Left renal cortex interstitium (tissue), 4 donors: ENCODE results near the gene POLL. TPM values are rescaled to one million over a fixed set of nuclear protein-coding genes. Genes with fewer than 3 reads are reported as not detected.
"Not testable (repeated sequence)": the region's sequence is repeated elsewhere in the genome, so short reads cannot be mapped to it uniquely, and the experiment has no call there.

Source experiments
- DNase-seq, 4 donors: peaks; one replicate each; pipeline ENCODE4 v3.0.0-alpha.2; 2013; ENCODE audit warnings: low read depth in 4 of 4, low spot score in 2 of 4, missing footprints in 1 of 4
- polyA plus RNA-seq, 4 donors: library from polyadenylated mRNA; unstranded; fragments of 120-200 nt; gene quantifications; one replicate each; pipeline ENCODE4 v1.2.1, GENCODE V29; 2013; ENCODE audit not compliant: insufficient read length in 4 of 4

The POLL gene
- 10 to 100 TPM; 27.8 to 45.7 (median 34.9) TPM for polyA plus RNA-seq

- DNase-seq = peak; percentile 87 to 96 (median 92)
Measured at GRCh38 chr10:101587725-101588653, at the start of gene POLL, which contains the start of gene DPCD. TSS of gene POLL (minus strand) at chr10:101588257. CDS start at chr10:101587360, 897 bp downstream. TSS of gene DPCD (plus strand) at chr10:101588321. CDS start at chr10:101588337, 16 bp downstream.

DNA sequence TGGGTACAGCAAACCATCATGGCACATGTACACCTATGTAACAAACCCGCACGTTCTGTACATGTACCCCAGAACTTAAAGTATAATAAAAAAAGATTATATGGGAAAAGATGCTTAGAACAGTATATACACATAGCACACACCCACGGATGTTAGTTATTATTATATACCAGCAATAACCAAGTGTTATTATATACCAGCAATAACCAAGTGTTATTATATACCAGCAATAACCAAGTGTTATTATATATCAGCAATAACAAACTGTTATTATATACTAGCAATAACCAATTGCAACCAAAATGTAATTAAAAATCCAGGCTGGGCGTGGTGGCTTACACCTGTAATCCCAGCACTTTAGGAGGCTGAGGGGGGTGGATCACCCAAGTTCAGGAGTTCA, 45.5 kb upstream of the POLL start:
- DNase-seq = not testable (repeated sequence)

GRCh38 chr10:101631821-101632475, 43.9 kb upstream of the POLL start:
- DNase-seq = no peak

GRCh38 chr10:101630633-101630920, 42.5 kb upstream of the POLL start:
- no peak for DNase-seq

DNA sequence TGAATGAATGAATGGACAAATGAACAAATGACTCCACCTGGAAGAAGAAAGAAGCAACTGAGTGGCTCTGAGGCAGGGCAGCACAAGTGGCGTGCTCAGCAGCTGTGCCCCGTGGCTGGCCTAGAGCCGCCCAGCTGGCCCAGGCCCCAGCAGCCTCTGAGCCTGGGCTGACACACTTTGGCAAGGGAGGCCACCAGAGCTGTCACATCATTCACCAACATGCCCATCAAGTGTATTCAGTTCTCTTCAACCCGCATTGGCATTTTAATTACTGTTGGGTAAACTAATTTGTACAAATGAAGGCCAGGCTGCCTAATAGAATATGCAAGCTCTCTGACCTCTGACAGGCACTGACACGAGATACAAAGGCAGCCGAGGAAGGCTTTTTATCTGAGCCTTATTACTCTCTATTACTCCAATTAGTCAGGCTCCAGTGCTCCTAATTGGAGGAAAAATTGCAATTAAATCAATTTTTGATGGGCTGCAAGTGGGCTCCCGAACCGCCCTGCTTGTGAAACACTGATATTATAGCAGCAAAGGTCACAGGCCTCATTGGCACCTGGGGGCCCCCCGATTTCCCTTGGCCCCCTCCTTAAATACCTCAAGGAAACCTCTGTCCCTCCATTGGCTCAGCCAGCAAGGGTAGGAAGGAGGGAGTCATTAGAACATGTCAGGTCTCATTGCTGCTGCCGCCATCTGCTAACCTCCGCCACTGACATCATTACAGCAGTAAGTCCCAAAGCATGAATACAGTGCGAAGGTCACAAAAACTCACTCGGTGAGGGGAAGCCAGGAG, 42.0 kb upstream of the POLL start:
- no peak for DNase-seq

DNA sequence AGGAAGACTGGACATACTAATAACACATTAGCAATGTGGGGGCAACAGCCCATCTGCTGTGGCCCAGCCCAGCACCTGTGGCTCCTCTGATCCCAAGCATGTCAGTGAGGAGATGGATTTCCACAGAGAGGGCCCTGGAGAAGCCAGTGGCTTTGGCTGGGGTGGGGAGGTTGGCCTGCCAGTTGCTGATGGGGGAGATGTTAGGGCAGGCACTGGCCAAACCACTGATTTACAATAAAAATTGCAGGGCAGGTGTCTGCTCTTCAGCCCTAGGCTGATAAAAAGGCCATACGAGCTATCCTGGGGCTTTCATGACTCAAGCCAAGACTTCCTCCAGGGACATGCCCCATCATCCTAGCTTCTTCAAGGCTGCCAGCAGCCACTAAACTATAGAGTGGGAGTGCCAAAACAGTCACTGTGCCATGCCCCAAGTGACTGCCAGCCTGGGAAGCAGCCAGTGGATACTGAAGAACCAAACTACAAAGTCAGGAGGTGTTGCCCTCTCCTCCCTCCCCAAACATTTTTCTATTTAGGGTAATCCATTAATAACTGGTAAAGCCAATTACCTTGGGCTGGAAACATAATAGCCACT, 37.9 kb upstream of the POLL start:
- DNase-seq = no peak

- no peak for DNase-seq
Measured at GRCh38 chr10:101624526-101625102, 36.6 kb upstream of the POLL start.

GRCh38 chr10:101623528-101623927, 35.5 kb upstream of the POLL start:
- no peak for DNase-seq

DNA sequence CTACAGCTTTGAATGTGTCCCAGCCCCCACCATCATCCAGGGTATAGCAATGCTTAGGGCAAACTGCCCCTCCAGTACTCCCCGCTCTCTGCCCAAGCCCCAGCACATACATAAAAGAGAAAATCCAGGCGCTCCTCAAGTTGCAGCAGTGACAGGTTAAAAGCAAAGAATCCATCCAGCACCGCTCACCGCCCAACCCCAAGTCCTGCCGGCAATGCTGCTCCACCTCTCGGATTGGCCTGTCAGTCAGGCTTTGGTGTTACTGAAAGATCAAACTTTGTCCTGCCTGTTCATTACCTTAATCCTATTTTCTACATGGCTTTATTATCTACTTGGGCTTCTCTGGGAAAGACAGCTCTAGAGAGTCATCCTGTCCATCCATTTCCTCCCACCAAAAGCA, 31.9 kb upstream of the POLL start:
- DNase-seq = no peak

DNA sequence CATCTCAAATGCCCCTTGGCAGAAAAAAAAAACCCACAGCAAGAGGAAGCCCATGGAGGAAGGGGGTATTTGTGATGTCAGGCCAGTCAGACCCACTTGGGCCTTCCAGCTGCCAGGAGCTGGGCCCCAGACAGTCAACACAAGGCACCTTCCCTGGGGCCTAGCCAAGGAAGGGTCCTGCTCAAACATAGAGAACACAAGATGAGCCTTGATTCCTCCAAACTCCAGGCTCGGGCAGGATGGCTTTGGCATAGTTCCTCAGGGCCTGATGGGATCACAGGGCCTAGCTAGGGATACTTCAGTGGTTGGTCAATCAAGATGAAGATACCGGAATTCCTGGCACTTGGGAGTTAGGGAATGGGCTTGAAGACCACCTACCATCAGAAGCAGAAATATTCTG, 30.8 kb upstream of the POLL start:
- DNase-seq = no peak

DNA sequence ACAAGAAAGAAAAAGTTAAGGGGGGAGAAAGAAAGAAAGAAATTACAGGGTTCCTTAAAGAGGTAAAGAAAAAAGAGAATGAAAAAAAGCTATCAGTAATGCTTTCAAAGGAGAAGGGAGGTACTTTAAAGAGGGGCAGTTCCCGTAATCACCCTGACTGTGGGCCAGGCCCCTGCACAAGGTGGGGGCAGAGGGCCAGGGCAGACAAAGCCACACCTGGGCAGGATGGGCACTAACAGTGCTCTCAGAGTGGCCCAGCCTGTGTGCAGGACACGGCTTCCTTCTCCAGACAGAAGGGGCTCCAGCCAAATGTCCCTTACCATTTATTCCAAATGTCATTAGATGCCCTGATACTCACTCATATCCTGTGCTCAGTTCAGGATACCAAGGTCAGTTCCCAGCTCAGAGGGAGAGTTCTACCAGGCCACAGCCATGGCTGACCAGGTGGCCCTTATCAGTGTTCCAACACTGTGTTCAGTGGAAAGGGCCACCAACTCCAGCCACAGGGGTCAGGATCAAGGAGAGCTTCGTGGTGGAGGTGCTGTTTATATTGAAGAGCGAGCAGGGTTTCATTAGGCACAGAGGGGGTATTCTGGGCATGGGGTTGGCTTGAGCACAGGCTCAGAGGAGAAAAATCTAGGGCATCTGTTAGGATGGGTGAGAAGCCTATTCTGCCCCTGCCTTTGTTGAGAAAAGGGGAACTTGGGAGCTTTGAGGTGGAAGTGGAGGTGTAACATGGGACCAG, 29.9 kb upstream of the POLL start:
- DNase-seq = no peak

- DNase-seq = no peak
Measured at GRCh38 chr10:101617102-101617823, 29.2 kb upstream of the POLL start.

GRCh38 chr10:101616415-101617101, 28.5 kb upstream of the POLL start:
- DNase-seq = no peak

DNA sequence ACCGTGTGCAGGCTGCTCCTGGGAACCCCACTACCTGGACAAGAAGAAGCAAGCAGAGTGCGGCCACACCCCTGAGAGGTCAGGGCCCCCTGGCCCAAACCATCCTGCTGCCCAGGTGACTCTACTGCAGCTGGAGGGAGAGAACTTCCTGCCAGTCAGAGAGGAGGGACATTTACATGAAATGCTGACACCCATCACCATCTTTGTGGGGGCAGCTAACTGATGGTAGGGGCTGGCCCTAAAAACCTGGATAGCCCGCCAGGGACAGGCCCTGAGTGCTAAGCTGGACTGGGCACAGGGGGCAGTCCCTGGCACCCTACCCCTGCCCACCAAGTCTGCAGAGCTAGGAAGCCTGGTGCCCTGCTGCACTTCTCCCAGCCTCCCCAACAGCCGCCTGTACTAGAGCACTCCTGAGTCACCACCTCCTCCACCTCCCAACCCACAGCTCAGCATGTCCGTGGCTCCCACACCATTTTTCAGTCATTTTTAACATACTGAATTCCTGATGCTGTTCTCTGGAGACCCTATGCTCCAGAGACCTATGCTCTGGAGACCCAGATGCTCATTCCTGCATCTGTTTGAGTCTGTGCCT, 27.6 kb upstream of the POLL start:
- no peak for DNase-seq

GRCh38 chr10:101614663-101615524, 26.8 kb upstream of the POLL start:
- no peak for DNase-seq

DNA sequence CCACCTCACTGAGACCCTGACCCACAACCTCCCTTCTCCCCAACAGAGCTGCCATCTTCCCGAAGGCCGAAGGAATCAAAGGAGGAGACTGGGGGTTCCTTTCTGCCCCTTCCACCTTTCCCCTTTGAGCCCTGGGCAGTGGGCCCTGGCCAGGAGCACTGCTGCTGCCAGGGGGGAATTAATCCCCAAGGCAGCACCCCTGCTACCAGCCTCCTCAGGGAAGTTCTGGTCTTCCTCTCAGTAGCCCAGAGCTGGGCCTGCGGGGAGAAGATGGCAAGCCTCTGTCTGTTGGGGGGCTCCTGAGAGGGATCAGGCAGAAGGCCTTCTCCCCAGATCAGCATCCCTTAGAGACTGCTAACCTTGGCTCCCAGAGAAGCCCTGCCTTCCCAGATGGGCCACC, 25.6 kb upstream of the POLL start:
- DNase-seq = no peak

GRCh38 chr10:101612872-101613271, 24.8 kb upstream of the POLL start:
- no peak for DNase-seq
